HG02870 (cell line): ENCODE data around the gene TECPR1.

ENCODE experiments used
- ATAC-seq: cut with Tn5 transposase; IDR thresholded peaks from one replicate; pipeline ENCODE4 v1.9.1; 2021; ENCODE audit warnings: mild to moderate bottlenecking, moderate library complexity; ENCODE audit not compliant: unreplicated experiment

TECPR1 gene, protein sequence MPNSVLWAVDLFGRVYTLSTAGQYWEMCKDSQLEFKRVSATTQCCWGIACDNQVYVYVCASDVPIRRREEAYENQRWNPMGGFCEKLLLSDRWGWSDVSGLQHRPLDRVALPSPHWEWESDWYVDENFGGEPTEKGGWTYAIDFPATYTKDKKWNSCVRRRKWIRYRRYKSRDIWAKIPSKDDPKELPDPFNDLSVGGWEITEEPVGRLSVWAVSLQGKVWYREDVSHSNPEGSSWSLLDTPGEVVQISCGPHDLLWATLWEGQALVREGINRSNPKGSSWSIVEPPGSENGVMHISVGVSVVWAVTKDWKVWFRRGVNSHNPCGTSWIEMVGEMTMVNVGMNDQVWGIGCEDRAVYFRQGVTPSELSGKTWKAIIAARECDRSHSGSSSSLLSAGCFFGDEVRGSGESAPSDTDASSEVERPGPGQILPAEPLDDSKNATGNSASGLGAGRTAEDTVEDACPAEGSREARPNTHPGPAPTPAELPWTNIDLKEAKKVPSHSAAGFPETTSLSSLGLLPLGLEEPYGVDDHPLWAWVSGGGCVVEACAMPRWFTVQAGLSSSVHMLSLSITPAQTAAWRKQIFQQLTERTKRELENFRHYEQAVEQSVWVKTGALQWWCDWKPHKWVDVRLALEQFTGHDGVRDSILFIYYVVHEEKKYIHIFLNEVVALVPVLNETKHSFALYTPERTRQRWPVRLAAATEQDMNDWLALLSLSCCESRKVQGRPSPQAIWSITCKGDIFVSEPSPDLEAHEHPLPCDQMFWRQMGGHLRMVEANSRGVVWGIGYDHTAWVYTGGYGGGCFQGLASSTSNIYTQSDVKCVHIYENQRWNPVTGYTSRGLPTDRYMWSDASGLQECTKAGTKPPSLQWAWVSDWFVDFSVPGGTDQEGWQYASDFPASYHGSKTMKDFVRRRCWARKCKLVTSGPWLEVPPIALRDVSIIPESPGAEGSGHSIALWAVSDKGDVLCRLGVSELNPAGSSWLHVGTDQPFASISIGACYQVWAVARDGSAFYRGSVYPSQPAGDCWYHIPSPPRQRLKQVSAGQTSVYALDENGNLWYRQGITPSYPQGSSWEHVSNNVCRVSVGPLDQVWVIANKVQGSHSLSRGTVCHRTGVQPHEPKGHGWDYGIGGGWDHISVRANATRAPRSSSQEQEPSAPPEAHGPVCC

DNA sequence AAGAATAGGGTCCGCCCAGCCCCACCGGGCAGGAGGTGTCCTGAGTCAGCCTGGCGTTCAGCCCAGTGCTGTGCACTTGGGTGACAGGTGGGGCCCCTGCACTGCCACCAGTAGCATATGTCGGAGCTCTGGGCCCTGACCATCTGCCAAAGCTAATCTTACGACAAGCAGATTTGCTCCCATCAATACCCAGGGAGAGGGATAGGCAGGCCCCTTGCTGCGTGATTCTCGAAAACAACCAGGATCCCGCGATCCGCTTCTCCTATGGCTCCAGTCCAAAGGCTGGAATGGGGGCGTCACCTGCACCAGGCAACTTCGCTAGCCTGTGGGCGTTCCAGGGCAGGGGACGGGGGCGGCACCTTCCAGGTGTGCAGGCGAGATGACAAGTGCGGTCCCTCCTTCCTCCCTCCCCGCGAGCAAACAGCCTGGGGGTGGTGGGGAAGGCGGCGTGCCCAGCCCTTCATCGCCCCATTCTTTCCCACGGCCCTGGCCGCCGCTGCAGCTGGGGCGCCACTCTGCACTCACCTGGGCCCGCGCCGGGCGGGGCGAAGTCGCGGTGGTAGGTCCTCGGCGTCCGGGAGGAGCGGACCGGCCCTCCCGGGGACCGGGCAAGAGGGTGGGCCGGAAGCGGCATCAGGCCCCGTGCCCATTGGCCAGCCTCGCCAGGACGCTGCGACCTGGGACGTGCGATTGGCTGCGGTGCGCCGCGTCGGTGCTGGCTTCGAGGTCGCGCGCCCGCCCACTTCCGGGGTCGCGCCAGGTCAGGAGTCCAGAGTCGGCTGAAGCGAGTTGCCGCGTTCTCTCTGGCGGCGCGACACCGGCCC lies at the start of gene TECPR1:
TSS of gene TECPR1 (minus strand) at position 632 of the 824 bp plus-strand sequence. CDS start 6,086 bp downstream, outside the sequence.
- ATAC-seq, result peak; percentile 96

DNA sequence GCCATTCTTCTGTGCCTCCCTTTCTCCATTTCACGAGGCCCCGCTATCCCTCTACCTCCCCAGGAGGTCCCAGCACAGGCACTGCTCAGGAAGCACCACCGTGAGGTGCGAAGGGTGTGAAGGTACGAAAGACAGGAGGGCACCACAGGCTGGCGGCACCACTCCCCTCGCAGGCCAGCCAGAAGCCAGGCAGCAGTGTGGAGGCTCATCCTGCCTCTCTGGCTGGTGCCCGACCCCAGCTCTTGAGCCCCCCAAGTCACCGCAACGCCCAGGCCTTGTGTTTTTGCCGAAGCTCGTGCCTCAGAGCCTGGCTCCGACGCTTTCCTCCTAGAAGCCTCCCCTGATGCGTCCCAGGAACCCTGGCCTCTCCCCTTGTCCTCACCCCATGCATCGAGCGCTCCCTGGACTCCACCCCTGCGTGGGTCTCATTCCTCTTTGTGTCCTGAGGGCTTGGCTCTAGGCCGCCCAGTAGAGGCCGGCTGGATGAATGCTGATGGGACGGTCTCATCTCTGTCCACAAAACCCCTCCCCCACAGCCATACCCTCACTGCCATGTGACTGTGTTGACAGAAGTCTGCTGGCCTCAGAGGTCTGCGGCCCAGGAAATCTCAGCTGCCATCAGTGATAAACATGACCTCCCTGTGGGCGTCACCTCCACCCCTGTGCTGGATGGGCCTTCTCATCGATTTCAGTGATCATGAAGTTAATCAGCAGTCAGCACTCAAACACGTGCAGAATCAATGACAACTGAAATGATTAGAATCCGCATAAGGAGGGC lies 48.8 kb upstream of the TECPR1 start:
- no peak for ATAC-seq

DNA sequence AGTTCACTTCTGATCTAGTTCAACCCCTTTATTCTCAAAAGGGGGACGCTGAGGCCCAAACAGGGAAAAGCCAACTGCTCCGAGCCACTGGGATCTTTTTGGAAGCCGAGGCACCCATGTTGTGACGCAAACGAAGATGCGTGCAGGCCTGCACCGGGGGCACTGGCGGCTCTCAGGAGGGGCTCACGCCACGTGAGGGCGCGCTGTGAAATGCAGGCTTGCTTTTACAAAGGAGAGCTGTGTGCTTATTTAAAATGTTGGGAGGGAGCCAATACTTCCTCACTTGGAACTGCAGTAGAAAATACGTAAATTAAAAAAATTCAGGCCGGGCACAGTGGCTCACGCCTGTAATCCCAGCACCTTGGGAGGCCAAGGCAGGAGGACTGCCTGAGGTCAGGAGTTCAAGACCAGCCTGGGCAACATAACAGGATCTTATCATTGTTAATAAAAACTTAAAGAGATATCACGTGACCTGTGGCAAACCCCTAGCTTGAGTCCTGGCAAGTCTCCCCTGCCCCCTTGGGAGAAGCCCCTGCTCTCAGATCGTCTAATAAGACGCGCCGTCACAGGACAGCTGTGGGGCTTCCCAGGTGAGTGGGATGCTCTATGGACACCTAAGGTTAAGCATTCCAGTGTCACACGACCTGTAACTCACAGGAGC lies 45.7 kb upstream of the TECPR1 start:
- no peak for ATAC-seq

DNA sequence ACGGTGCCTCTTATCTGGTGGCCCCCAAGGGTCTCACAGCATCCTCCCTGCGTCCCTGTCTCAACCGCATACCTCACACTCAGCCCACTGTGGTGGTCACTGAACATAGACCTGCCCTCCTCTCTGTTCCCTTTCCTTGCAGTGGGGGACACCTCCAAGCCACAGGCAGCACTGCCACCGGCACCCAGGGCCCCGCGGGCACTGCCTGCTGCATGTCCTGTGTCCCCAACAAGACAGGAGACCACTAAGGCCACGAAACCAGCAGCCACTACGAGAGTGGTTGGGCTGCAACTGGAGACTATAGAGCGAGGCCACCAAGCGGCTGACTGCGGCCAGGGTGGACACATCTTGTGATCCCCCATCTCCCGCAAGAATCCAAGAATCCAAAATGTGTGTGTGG lies 44.8 kb upstream of the TECPR1 start:
- ATAC-seq, result no peak

DNA sequence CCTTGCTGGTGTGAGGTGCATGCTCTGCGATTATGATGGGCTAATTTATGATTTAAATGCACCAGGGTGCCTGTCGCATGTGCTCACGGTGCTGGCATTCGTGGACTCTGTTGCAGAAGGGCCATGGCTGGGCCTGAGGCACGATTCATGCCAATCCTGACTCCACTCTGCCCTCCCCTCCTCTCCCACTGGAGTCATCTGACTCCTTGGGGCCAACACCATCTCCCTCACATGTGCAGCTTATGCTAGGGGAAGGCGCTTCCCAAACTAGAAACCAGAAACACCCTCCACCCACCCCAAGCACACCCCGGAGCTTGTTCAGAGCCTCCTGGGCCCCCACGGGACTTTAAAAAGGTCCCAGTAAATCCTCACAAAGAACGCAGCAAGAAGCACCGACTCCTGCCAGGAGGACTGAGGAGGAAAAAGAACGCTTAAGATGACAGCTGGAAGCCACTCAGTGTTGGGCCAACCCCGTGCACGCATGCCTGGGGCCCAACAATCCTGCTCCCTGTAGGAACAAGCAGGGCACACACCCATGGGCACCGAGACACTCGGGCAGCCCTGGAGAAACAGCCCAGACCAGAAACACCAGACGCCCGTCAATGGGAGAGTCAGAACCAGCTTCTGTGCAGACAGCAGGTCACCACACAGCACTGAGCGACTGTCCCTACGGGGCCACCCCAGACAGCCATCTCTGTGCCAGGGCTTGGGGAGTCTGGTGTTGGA lies 43.6 kb upstream of the TECPR1 start:
- no peak for ATAC-seq

DNA sequence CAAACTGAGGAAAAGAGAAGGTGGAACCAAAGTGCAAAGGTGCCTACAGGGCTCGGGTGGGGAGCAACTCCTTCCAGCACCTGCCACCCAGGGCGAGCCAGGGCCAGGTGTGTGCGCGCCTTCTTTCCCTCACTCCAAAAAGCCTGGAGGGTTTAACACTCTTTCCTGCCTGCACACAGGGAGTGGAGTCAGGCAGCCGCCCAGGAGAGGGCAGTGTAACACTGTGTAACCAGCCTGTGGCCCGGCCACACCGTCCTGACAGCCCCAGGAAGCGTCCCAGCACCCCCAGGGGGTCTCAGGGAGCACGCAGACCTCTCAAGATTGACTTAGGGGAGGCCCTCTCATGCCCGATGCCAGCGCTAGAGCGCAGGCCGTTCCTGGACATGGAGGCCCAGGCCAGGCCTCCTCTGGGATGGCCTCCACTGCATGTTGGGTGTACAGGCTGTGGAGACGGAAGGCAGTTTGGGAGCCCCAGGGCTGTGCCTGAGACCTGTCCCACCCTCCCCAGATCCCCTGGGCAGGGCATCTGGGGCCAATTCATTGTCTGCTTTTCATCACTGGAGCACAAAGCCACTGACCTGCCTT lies 42.9 kb upstream of the TECPR1 start:
- peak; percentile 68 for ATAC-seq

DNA sequence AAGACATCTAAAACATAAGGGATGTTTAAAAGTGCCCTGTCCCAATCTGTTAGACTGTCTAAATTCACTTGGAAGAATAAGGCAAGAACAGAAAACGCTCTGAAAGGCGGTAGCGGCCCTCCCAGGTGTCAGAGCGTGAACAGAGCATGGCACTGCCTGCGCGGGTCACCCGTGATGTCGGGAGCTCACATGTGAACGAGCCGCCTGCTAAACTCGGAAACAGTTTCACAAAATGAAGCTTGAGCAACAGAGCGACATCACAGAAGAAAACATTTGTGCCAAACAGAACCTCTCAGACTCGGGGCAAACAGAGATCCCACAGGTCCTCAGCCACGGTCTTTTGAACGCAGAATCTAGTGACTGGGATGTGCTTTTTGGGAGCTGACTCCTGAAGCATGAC lies 42.3 kb upstream of the TECPR1 start:
- no peak for ATAC-seq

DNA sequence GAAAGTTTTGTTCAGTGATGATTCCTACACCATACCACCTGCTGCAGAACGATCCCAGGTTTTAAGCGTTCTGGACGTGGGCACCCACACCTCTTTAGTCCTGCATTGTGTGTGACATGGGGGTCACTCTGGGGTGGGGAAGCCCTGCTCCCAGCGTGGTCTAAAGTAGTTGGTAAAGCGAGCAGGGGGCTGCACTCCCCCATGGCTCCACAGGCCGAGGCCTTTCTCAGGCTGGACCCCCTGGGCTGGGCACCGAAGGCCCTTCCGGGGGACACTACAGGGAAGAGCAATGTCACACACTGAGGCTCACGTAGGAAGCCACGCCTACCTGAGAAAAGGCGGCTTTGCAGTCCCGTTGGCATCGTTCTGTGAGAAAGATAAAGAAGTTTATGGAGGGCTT lies 41.7 kb upstream of the TECPR1 start:
- ATAC-seq, result no peak

DNA sequence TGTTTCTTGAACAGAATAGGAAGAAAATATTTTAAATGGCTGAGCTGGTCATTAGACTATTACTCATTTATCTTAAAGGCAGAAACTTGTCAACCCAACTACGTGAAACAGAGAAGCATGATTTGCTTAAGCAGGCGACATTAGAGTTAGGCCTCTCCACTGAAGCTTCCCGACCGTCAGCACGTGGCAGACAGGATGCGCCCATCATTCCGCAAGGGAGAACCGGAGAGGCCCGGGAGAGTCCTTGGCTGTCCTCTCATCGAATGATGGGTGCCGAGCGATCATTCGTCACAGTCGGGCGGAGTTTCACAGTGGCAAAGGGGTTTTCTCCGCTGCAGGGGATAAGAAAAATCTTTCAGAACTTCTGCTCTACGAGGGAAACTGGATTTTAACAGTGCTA lies 41.2 kb upstream of the TECPR1 start:
- ATAC-seq, result no peak

DNA sequence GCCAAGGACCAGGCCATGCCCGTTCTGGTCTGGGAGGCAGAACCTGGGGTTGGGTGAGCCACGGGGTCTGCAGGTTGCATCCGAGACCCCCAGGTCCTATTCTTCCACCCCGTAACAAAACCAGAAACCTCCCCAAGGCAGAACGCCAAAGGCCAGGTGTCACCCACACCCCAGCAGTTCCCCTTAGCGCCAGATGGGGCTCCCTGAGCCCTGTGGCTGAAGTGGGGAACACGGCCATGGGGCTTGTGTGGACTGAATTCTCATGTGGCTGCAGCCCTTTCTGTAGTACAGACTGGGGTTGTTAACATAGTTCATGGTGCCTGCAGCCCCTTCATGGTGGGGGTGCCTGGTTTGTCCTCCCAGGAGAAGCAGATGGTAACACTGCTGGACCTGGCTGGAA lies 39.7 kb upstream of the TECPR1 start:
- ATAC-seq, result no peak

DNA sequence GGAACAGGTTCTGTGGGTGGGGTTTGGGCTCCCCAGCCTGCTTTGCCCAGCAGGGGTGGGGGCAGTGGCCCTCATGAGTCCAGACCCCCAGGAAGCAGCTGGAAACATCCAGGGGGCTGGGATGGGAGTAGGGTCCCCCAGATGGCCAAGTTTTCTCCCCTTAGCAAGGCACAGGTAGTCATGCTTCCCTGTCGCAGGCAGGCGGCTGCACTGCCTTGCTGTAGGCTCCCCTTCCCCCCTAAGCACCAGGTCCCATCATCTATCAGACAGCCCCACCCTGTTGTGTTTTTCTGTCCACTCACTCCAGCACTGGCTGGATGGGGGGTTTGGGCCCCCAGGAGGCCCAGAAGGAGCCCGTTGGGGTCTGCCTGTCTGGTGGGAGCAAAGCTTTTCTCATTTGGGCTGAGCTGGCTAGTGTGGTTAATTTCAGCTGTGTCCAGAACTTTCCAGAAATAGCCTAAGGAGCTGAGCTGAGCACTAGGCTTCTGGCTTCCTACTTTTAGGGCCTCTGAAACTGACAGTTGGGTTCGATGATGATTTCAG lies 37.4 kb upstream of the TECPR1 start:
- ATAC-seq, result no peak

DNA sequence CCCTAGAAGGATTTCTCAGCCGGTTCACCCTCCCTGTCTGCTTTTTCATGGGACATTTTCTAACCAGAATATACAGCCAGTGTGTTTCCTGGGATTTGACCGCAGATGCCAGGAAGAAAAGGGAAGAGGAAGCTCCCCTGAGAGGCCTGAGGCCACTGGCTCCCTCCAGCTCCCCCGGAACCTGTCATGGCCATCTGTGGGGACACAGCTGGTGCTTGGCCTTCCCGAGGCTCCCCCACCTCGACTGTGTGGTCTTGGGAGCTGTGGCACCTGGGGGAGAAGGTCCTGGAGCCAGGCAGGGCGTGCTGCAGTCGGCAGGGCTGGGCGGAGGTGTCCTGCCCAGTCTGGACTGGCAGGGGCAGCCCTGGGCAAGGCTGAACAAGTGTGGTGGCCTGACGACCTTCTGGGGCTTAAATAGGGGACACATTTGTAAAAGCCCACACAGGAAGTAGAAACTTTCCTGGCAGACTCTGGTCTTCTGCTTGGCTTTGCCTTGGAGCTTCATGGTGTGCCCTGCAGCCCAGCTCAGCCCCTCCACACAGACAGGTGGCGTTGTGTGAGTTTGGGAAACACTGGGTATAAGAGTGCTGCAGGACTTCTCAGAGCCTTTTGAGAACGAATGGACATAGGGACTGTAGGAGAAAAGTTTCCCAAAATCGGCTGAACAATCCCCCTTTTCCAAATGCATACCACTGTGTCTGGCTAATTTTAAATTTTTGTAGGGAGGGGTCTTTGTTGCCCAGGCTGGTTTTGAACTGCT lies 36.2 kb upstream of the TECPR1 start:
- ATAC-seq, result no peak

DNA sequence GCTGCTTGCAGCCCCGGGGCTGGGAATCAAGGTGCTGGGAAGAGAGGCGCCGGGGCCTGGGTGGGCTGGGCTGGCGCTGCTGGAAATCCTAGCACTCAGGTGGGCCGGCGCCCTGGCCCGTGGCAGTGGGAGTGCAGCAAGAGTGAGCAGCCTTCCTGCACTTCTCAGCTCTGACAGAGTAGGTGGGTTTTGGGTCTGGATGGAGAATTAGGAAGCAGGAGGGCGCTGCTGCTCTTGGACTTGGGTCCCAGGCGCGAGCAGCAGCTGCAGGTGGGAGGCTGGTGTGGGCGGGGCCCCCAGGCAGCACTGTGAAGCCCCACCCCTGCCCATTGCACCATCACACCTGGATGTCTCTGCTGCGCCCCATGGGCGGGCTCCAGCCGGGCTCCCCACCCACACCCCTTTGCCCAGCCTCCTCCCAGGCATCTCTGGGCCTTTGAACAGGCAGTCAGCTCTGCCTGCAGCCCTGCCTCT lies 35.5 kb upstream of the TECPR1 start:
- ATAC-seq, result no peak

DNA sequence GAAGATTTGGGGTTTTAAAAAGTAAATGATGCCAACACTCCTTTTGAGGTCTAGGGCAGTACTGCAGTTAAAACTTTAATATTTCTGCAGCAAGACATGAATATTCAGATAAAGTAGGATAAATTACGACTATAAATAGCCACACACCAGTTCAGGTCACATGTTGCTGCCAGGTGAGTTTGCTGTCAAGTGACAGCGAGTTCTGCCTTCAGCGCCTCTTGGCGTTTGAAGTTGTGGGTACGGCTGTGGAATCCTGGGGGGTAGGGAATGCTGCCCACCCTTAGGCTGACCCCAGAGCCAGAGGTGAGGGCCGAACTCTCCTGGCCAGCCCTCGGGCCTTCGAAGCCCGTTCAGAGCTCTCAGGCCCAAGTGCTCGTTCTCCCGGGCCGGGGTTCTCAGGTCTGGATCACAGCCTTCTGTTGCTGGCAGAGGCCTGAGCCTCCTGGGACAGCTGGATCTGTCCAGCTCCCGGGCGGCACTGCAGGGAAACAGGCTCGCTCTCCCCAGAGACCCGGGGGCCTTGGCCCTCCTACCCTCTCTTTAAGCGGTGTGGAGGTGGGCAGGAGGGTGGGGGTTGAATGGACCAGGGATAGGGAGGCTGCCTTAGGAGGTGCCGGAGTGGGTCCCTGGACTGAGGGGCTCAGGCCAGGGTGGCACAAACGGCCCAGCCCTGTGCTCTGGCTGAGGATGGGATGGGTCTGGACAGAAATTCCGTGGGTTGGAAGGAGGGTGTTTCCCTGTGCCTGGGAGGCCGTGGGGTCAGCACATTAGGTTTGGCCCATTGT lies 34.9 kb upstream of the TECPR1 start:
- no peak for ATAC-seq

DNA sequence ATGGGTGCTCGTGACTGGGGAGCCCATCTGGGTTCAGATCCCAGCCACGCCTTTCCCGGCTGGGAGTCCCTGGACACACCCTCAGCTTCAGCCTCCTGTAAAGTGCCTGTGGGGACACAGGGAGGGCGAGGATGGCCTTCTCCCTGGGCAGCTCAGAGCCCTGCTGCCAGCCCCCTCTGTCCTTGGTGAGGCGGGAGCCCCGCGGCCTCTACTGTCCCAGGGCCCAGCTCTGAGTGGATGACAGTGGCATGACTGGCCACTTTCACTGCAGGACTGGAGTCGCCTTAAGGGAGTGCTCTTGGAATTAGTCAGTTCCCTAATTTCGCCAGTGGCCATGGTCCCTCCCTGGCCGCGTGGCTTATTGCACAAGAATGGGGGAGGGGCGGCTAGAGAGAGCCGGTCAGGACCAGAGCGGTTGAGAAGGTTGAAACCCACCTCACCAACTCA lies 34.1 kb upstream of the TECPR1 start:
- ATAC-seq, result no peak
